RWPE2 (cell line): Measurements from ENCODE around the gene HSPB9.
"Not testable (repeated sequence)": the region's sequence is repeated elsewhere in the genome, so short reads cannot be mapped to it uniquely, and the experiment has no call there.

Experiments used
- ATAC-seq: fragments of 200-7000 bp; cut with Tn5 transposase; 3 replicates; pipeline ENCODE4 v1.9.1; 2021; ENCODE audit warnings: low read depth
- DNase-seq: peaks from one replicate; pipeline ENCODE4 v3.0.0-alpha.2; 2020; ENCODE audit warnings: low spot score
- H3K27ac ChIP-seq: fragments of 450-650 bp; 2 replicates; pipeline ENCODE4 v1.5.1; 2017; ENCODE audit warnings: mild to moderate bottlenecking; ENCODE audit not compliant: poor library complexity, severe bottlenecking
- H3K27me3 ChIP-seq: fragments of 250-450 bp; sonication (Bioruptor Pico); 2 replicates; pipeline ENCODE4 v1.5.1; 2021; ENCODE audit warnings: mild to moderate bottlenecking, moderate library complexity; ENCODE audit not compliant: insufficient read depth, poor library complexity, severe bottlenecking
- H3K36me3 ChIP-seq: fragments of 250-450 bp; sonication (Bioruptor Pico); 2 replicates; pipeline ENCODE4 v1.5.1; 2020; ENCODE audit warnings: low read depth, mild to moderate bottlenecking, moderate library complexity
- H3K4me1 ChIP-seq: fragments of 250-450 bp; sonication (Bioruptor Pico); 2 replicates; pipeline ENCODE4 v1.5.1; 2021; ENCODE audit warnings: mild to moderate bottlenecking, moderate library complexity; ENCODE audit not compliant: insufficient read depth, poor library complexity, severe bottlenecking
- H3K4me3 ChIP-seq: fragments of 250-450 bp; sonication (Bioruptor Pico); 2 replicates; pipeline ENCODE4 v1.5.1; 2021; ENCODE audit warnings: mild to moderate bottlenecking, moderate library complexity; ENCODE audit not compliant: severe bottlenecking
- H3K9me3 ChIP-seq: fragments of 250-450 bp; sonication (Bioruptor Pico); 2 replicates; pipeline ENCODE4 v1.5.1; 2021; ENCODE audit warnings: mild to moderate bottlenecking, moderate library complexity; ENCODE audit not compliant: severe bottlenecking
- CTCF ChIP-seq: fragments of 450-650 bp; IDR thresholded peaks from one replicate; pipeline ENCODE4 v1.5.1; 2017; ENCODE audit warnings: mild to moderate bottlenecking, moderate library complexity; ENCODE audit not compliant: poor library complexity, severe bottlenecking

The HSPB9 gene

GRCh38 chr17:42135664-42136653 is 13.4 kb downstream of the HSPB9 start:
- peaks cover 35% of the 10 kb centered on the region for H3K4me1 ChIP-seq
- ATAC-seq = peak; percentile 95

GRCh38 chr17:42136654-42137051 is 14.0 kb downstream of the HSPB9 start:
- Histone ChIP-seq H3K4me3 (no peak overlapping the region), H3K27me3 (no peaks in the 10 kb centered on the region), H3K4me1 (peaks cover 35% of the 10 kb centered on the region), H3K9me3 (no peaks in the 10 kb centered on the region), H3K36me3 (peaks cover 29% of the 10 kb centered on the region), H3K27ac (peak overlapping the region; percentile 75)
- DNase-seq (no peak), ATAC-seq (no peak)
- no peak for TF ChIP-seq CTCF

More at GRCh38 chr17:42135664-42136653, 13.4 kb downstream of the HSPB9 start:
- TF ChIP-seq CTCF = no peak
- Histone ChIP-seq H3K36me3 (peaks cover 29% of the 10 kb centered on the region), H3K4me3 (no peak overlapping the region), H3K27ac (peak overlapping the region; percentile 75), H3K27me3 (no peaks in the 10 kb centered on the region), H3K9me3 (no peaks in the 10 kb centered on the region)
- DNase-seq = no peak

GRCh38 chr17:42138749-42139492 is 16.3 kb downstream of the HSPB9 start:
- peaks cover 38% of the 10 kb centered on the region for H3K36me3 ChIP-seq

GRCh38 chr17:42140690-42141089 is 18.1 kb downstream of the HSPB9 start:
- not testable (repeated sequence) for H3K9me3 ChIP-seq, DNase-seq, H3K27ac ChIP-seq, H3K4me1 ChIP-seq, ATAC-seq, H3K4me3 ChIP-seq, H3K27me3 ChIP-seq
- H3K36me3 ChIP-seq = peaks cover 52% of the 10 kb centered on the region

More at GRCh38 chr17:42138749-42139492, 16.3 kb downstream of the HSPB9 start:
- Histone ChIP-seq H3K27ac (no peak overlapping the region), H3K4me1 (peaks cover 23% of the 10 kb centered on the region), H3K4me3 (no peak overlapping the region), H3K27me3 (no peaks in the 10 kb centered on the region), H3K9me3 (no peaks in the 10 kb centered on the region)
- no peak for DNase-seq
- no peak for TF ChIP-seq CTCF
- ATAC-seq = no peak

- Histone ChIP-seq H3K9me3 (no peaks in the 10 kb centered on the region), H3K4me3 (no peak overlapping the region), H3K36me3 (peaks cover 58% of the 10 kb centered on the region), H3K27me3 (no peaks in the 10 kb centered on the region), H3K27ac (no peak overlapping the region), H3K4me1 (peaks cover under 1% of the 10 kb centered on the region)
- TF ChIP-seq CTCF = no peak
- no peak for DNase-seq
- no peak for ATAC-seq
Measured at GRCh38 chr17:42141382-42141781, 18.8 kb downstream of the HSPB9 start.
